ES-I3 (cell line): ENCODE results near the gene UNC13B.

Experiments used
- H3K36me3 ChIP-seq: 2 replicates; pipeline ENCODE4 v1.6.1; 2013; ENCODE audit warnings: mild to moderate bottlenecking, low read length, control low read depth, moderate library complexity; ENCODE audit not compliant: insufficient read depth
- H3K4me1 ChIP-seq: 2 replicates; pipeline ENCODE4 v1.6.1; 2013; ENCODE audit warnings: mild to moderate bottlenecking, control low read depth, low read length; ENCODE audit not compliant: insufficient read depth
- H3K9ac ChIP-seq: 2 replicates; pipeline ENCODE4 v1.6.1; 2013; ENCODE audit warnings: low read depth, mild to moderate bottlenecking, low read length, moderate library complexity
- H3K9me3 ChIP-seq: 2 replicates; pipeline ENCODE4 v1.6.1; 2013; ENCODE audit warnings: mild to moderate bottlenecking, low read length, moderate library complexity; ENCODE audit not compliant: control insufficient read depth, insufficient read depth

The UNC13B gene

GRCh38 chr9:35161713-35162604 lies at the start of gene UNC13B:
TSS of gene UNC13B (plus strand) at chr9:35162009. CDS start at chr9:35162284, 275 bp downstream.
- Histone ChIP-seq H3K36me3 (no peaks in the 10 kb centered on the region), H3K9ac (peak within 1 kb of the TSS; percentile 69), H3K4me1 (peaks cover 11% of the 10 kb centered on the region; the same call in 1 of the 2 replicates), H3K9me3 (no peaks in the 10 kb centered on the region)

DNA sequence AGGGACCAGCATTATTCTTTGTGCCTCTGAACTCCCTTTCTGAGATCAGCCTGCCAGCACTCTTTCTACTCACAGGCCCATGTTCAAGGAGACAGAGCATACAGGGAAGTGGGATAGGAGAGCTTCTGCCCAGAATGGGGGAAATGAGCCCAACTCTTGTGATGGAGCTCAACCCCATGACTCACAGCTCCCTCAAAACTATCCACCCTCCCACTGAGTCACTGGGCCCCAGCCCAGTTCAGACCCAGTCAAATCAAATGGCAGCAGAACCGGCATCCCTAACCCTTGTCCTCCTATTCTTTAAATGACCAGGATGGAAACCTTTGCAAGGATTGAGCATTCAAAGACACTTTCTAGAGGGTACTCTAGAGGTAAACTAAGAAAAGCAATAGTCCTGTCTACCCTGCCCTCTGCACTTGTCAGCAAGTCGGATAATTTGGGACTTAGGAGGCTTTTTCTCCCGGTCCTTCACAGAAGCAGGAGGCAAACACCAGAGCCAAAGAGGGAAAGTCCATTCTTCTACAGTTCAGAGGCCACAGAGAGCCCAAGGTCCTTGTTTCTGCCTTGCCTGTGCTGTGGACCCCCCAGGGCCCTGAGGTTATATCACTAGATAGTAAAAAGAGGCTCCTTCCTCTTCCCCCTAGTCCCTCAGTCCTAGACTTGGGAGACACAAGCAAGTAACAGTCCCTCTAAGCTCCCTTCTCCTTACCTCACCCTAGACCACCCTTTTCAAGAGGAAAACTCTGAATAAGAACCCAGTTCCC lies 49.4 kb upstream of the UNC13B start:
- H3K9ac ChIP-seq, result no peak overlapping the region
- no peaks in the 10 kb centered on the region for H3K36me3 ChIP-seq
- H3K4me1 ChIP-seq, result peaks cover 9% of the 10 kb centered on the region
- H3K9me3 ChIP-seq, result no peaks in the 10 kb centered on the region

DNA sequence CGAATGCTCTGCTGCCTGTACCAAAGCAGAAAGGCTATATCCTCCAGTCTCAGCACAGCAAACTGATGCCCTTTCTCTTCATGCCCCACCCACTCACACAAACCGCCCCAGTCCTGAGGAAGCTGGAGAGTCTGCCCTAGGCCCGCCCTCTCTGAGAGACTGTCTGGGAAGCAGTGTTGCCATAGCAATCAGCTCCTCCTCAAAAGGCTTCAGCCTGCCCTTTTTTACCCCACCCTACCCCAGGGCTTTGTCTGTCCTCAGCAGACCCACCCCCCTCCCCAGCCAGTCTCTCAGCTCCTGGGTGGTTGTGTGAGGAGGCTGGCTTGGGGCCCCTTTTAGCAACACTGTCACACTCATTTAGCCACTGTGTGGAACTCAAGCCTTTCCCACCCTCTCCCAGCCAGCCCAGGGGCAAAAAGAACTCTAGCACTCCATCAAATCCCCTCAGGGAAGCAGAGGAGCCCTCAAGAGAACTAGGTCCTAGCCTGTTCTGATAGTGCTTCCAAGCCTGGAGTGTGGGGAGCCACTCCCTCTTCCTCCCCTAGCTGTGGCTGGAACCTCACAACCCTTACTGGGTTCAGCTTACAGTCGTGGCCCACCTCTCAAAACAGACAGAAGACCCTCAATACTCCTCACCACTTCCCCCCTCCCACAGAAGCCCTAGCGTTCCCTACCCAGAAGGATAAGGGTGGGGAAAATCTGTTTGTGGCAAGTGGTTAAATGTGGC lies 47.5 kb upstream of the UNC13B start:
- Histone ChIP-seq H3K9me3 (no peaks in the 10 kb centered on the region), H3K4me1 (peaks cover 9% of the 10 kb centered on the region), H3K9ac (peak overlapping the region; percentile 73; the same call in 1 of the 2 replicates), H3K36me3 (no peaks in the 10 kb centered on the region)

DNA sequence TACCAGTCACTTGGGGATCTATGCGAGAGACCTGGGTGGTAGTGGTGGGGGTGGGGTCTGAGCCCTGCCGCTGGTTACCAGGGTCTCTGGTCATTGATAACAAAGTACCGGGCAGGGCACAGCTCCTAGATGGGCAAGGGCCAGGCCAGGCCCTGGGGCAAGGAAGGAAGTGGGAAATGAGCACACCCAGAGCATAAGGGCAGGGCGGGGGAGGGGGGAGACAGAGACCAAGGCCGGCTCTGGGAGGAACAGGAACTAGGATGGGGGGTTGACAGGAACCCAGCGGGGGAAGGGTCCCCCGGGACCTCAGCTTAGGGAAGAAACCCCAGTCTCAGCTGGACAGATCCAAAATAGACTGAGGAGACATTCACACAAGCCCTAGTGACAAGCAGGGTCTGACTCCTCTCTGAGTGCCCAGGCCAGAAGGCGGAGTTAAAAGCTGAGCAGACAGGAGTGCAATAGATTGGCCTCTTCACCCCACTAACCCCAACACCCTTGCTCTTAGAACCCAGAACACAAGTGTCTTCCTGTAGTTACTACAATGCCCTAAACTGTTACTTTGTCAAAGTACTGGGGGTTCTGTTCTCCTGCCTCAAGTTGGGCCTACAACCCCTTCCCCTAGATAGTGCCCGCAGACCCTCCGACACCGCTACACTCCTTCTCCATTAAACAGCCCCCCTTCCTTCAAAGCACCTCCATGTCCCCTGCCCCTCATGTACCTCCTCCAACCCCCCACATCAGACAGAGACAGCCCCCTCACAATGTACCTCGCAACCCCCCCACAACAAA lies 46.8 kb upstream of the UNC13B start:
- H3K36me3 ChIP-seq, result no peaks in the 10 kb centered on the region
- peaks cover 9% of the 10 kb centered on the region for H3K4me1 ChIP-seq
- no peaks in the 10 kb centered on the region for H3K9me3 ChIP-seq
- peak overlapping the region; percentile 73; the same call in 1 of the 2 replicates for H3K9ac ChIP-seq

DNA sequence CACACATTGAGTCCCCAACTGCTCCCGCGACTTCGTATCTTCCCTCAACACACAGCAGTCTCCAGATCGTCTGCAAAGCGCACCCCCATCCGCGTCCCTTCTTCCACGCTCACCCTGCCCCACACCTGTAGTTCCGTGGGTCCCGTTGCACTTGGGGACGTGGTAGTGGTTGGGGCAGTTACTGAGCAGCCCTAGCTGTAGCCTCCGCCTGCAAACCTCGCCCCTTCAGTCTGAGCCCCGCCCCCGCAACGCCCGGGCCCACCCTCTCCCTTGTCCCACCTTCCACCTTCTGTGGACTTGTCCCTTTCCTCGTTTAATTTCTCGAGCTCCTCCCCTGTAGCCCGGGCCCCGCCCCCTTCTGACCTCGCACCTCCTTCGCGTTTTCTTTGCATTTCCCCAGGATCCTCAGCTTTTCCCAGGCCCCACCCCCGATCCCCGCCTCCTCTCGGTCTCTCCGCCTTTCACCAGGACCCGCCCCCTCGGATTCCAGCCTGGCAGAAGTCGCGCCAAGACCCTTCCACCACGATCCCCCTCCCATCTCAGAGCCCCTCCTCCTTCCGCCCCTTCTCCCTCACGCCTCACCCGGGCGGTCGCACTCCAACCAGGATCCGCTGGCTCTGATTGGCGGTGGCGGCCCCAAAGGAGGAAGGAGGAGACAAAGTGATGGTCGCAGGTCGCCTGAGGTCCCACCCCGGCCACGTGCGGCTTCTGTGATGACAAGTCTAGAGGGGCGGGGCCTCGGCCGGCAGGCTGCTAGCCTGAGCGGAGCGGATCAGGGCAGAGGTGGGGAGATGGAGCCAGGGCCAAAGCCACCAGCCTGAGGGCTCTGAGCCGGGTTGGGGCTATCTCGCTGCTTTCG lies 45.9 kb upstream of the UNC13B start, which contains the start of gene ATOSB:
Gene ATOSB, minus strand, starts transcription at position 183 of the 859 bp plus-strand sequence. CDS start 7,588 bp downstream, outside the sequence.
- Histone ChIP-seq H3K4me1 (peaks cover 9% of the 10 kb centered on the region), H3K9me3 (no peaks in the 10 kb centered on the region), H3K9ac (peak within 1 kb of the TSS; percentile 83; the same call in 1 of the 2 replicates), H3K36me3 (no peaks in the 10 kb centered on the region)

DNA sequence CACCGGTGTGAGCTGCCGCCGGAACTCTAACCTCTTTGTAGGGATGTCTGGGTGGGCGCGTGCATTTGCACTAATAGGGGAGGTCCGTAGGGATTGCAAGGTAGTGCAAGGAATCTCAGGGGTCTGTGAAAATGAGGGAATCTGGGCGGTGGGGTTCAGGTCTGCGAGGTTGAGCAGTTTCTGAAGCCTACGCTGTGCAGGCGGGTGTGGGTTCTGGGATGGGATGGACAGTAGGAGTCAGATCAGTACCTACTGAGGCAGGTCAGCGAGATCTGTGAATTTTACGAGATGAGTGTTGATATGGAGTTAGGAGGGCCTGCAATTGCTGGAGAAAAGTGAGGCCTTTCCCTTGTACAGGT lies 45.3 kb upstream of the UNC13B start:
- Histone ChIP-seq H3K4me1 (peaks cover 9% of the 10 kb centered on the region), H3K9ac (peak overlapping the region; percentile 83; the same call in 1 of the 2 replicates), H3K9me3 (no peaks in the 10 kb centered on the region), H3K36me3 (no peaks in the 10 kb centered on the region)

- H3K9me3 ChIP-seq, result no peaks in the 10 kb centered on the region
- peak overlapping the region; percentile 83 for H3K9ac ChIP-seq
- no peaks in the 10 kb centered on the region for H3K36me3 ChIP-seq
- peaks cover 8% of the 10 kb centered on the region for H3K4me1 ChIP-seq
These were observed 44.8 kb upstream of the UNC13B start for GRCh38 chr9:35116898-35117551.

- Histone ChIP-seq H3K9ac (no peak overlapping the region), H3K36me3 (no peaks in the 10 kb centered on the region), H3K9me3 (peaks cover 4% of the 10 kb centered on the region), H3K4me1 (no peaks in the 10 kb centered on the region)
These were observed 26.9 kb upstream of the UNC13B start for GRCh38 chr9:35134920-35135319.

GRCh38 chr9:35135988-35136387 lies 25.8 kb upstream of the UNC13B start:
- no peaks in the 10 kb centered on the region for H3K4me1 ChIP-seq
- H3K9me3 ChIP-seq, result no peaks in the 10 kb centered on the region
- no peak overlapping the region for H3K9ac ChIP-seq
- no peaks in the 10 kb centered on the region for H3K36me3 ChIP-seq

GRCh38 chr9:35136866-35137265 lies 24.9 kb upstream of the UNC13B start:
- Histone ChIP-seq H3K9ac (no peak overlapping the region), H3K4me1 (no peaks in the 10 kb centered on the region), H3K36me3 (no peaks in the 10 kb centered on the region), H3K9me3 (peaks cover 4% of the 10 kb centered on the region)

DNA sequence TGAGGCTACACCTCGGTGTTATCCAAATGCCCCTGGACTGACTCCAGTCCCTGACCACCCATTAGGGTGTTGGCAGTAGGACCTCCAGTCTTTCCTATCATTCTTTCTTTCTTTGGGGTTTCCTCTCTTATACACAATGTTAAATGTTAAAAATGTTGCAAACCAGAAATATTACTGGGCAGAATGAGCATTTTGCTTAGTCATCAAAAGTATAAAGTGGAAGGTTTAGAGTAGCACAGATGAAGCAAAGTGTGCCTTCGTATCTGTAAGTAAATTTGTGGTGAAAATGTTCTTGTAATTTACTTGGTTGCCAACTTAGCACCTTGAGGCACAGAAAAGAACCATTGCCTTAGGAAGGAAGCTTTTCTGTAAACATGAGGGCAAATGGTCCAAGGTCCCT lies 21.7 kb upstream of the UNC13B start:
- H3K9ac ChIP-seq, result no peak overlapping the region
- H3K9me3 ChIP-seq, result peaks cover 6% of the 10 kb centered on the region
- no peaks in the 10 kb centered on the region for H3K4me1 ChIP-seq
- H3K36me3 ChIP-seq, result no peaks in the 10 kb centered on the region

GRCh38 chr9:35142037-35142436 lies 19.8 kb upstream of the UNC13B start:
- no peak overlapping the region for H3K9ac ChIP-seq

More at GRCh38 chr9:35142037-35142436, 19.8 kb upstream of the UNC13B start:
- Histone ChIP-seq H3K4me1 (no peaks in the 10 kb centered on the region), H3K36me3 (no peaks in the 10 kb centered on the region), H3K9me3 (peaks cover 6% of the 10 kb centered on the region)
